K562 (cell line): ENCODE measurements around the gene GPR119. TPM values are rescaled to one million over a fixed set of nuclear protein-coding genes. Genes with fewer than 3 reads are reported as not detected.

Source experiments
- ATAC-seq: fragments of 200-7000 bp; cut with Tn5 transposase; 3 replicates; pipeline ENCODE4 v1.9.1; 2020; ENCODE audit warnings: moderate library complexity
- BruUV-seq: library from RNA; stranded (reverse); fragments of 400-500 nt; replicated peaks from 2 replicates; lab custom pipeline; 2021; lab: Mats Ljungman, UMichigan
- CTCF ChIA-PET: fragments of 300-600 bp; formaldehyde crosslinking; extraction: SDS; loops from one replicate; lab custom pipeline; 2021; ENCODE audit warnings: low intra/inter-chr PET ratio; lab: Yijun Ruan, JAX
- POLR2A ChIA-PET: fragments of 300-600, 350-650 bp; sonication (Branson Sonifier 250); formaldehyde crosslinking; extraction: SDS; loops from one replicate; lab custom pipeline; 2021; ENCODE audit warnings: antibody characterized with exemption, inconsistent platforms; lab: Yijun Ruan, JAX
- DNase-seq, 4 experiments: peaks; one replicate each; pipeline versions ENCODE4 v3.0.0 to v3.0.0-alpha.2; 2011 to 2018; ENCODE audit warnings: low spot score in 3 of 4, mixed read lengths in 3 of 4; ENCODE audit errors: extremely low read depth in 1 of 4
- FAIRE-seq: peaks from 2 replicates; lab custom pipeline; 2011; peaks lifted over from hg19 to GRCh38; lab: Jason Lieb, UNC
- H2AFZ ChIP-seq: 2 replicates; pipeline ENCODE4 v1.6.0; 2011; ENCODE audit warnings: low read depth, low read length, control low read depth, inconsistent platforms
- H3K27ac ChIP-seq: fragments of 200-600 bp; 3 replicates; pipeline ENCODE4 v1.8.0; 2011; ENCODE audit warnings: low read depth, mild to moderate bottlenecking, control low read depth, inconsistent platforms, low read length, moderate library complexity, mixed read lengths; ENCODE audit errors: extremely low read depth
- H3K27me3 ChIP-seq, 2 experiments: fragments of 300-600 bp in 1 of 2; 2 replicates in 1 of 2; 3 replicates in 1 of 2; pipeline versions ENCODE4 v1.6.0 to v1.8.0; 2011; ENCODE audit warnings: inconsistent platforms in 2 of 2, low read length in 2 of 2, mild to moderate bottlenecking in 1 of 2, mixed read lengths in 1 of 2, moderate library complexity in 1 of 2; ENCODE audit not compliant: control insufficient read depth in 2 of 2, insufficient read depth in 2 of 2
- H3K36me3 ChIP-seq: fragments of 300-600 bp; 3 replicates; pipeline ENCODE4 v1.8.0; 2011; ENCODE audit warnings: mild to moderate bottlenecking, low read length, inconsistent platforms; ENCODE audit not compliant: control insufficient read depth, insufficient read depth
- H3K4me1 ChIP-seq, 2 experiments: fragments of 200-600 bp in 1 of 2; replicated peaks in 1 of 2; 2 replicates in 1 of 2; 3 replicates in 1 of 2; pipeline versions ENCODE4 v1.5.1 to v1.8.0; 2011; ENCODE audit warnings: inconsistent platforms in 2 of 2, low read length in 2 of 2, mild to moderate bottlenecking in 1 of 2, mixed read lengths in 1 of 2, moderate library complexity in 1 of 2; ENCODE audit not compliant: control insufficient read depth in 2 of 2, insufficient read depth in 2 of 2
- H3K4me2 ChIP-seq: 2 replicates; pipeline ENCODE4 v1.6.1; 2011; ENCODE audit warnings: low read length, control low read depth, inconsistent platforms, mixed read lengths; ENCODE audit not compliant: insufficient read depth
- H3K4me3 ChIP-seq: fragments of 200-600 bp; sonication (generic), shearing (Covaris generic); 2 replicates; pipeline ENCODE4 v1.5.1; 2016; ENCODE audit warnings: control low read depth, inconsistent platforms
- H3K79me2 ChIP-seq: fragments of 200-600 bp; 3 replicates; pipeline ENCODE4 v1.8.0; 2011; ENCODE audit warnings: low read length, inconsistent platforms; ENCODE audit not compliant: control insufficient read depth, insufficient read depth
- H3K9ac ChIP-seq, 2 experiments: 2 replicates each; pipeline versions ENCODE4 v1.6.0 to v1.6.1; 2011; ENCODE audit warnings: low read depth in 2 of 2, low read length in 2 of 2, control low read depth in 1 of 2, inconsistent platforms in 1 of 2, mild to moderate bottlenecking in 1 of 2, mixed read lengths in 1 of 2; ENCODE audit not compliant: insufficient read depth in 1 of 2
- H3K9me1 ChIP-seq: one replicate; pipeline ENCODE4 v1.6.0; 2011; ENCODE audit warnings: inconsistent platforms, mild to moderate bottlenecking, low read length, moderate library complexity; ENCODE audit not compliant: control insufficient read depth, insufficient read depth
- H3K9me3 ChIP-seq: replicated peaks from 2 replicates; pipeline ENCODE4 v1.5.1; 2011; ENCODE audit warnings: low read depth, low read length, inconsistent platforms; ENCODE audit not compliant: control insufficient read depth, insufficient read depth
- H4K20me1 ChIP-seq: replicated peaks from 2 replicates; pipeline ENCODE4 v1.6.1; 2011; ENCODE audit warnings: low read length, inconsistent platforms, mixed read lengths; ENCODE audit not compliant: control insufficient read depth, insufficient read depth
- EGR1 ChIP-seq: fragments of 450-650 bp; conservative IDR thresholded peaks from 2 replicates; pipeline ENCODE4 v1.6.1; 2017; ENCODE audit warnings: mild to moderate bottlenecking
- FUS ChIP-seq: fragments of 200-400 bp; formaldehyde crosslinking; optimal IDR thresholded peaks from 2 replicates; pipeline ENCODE3; 2017; ENCODE audit warnings: low read depth, low read length
- MBD2 ChIP-seq: sonication (generic); IDR thresholded peaks from 2 replicates; pipeline ENCODE4 v1.6.1; 2016; ENCODE audit warnings: low read depth, borderline replicate concordance
- NFIX ChIP-seq: fragments of 250-450 bp; sonication (Bioruptor Pico); IDR thresholded peaks from 2 replicates; pipeline ENCODE4 v1.4.0; 2020; ENCODE audit warnings: low read depth, mild to moderate bottlenecking, moderate library complexity
- POLR2AphosphoS5 ChIP-seq: IDR thresholded peaks from 2 replicates; pipeline ENCODE4 v1.6.1; 2011; ENCODE audit warnings: mild to moderate bottlenecking, low read depth, low read length, moderate library complexity; ENCODE audit not compliant: control insufficient read depth, insufficient read depth
- SRSF7 ChIP-seq: fragments of 200-400 bp; formaldehyde crosslinking; optimal IDR thresholded peaks from 2 replicates; pipeline ENCODE3; 2017; ENCODE audit warnings: mild to moderate bottlenecking, low read depth, low read length
- STAG1 ChIP-seq: sonication (generic); formaldehyde crosslinking; IDR thresholded peaks from 2 replicates; pipeline ENCODE4 v1.5.0; 2020; ENCODE audit warnings: missing genetic modification reagents, borderline replicate concordance
- WGBS: fragments of 100-300 bp; shearing (Covaris generic); methylation state at CpG from one replicate; pipeline ENCODE4 v1.1.6; 2016; ENCODE audit warnings: low coverage, mixed read lengths; ENCODE audit not compliant: insufficient coverage; ENCODE audit errors: missing lambda C conversion rate; 5-methylcytosine and 5-hydroxymethylcytosine counted together
- in situ Hi-C: fragments of 300-500 bp; cut with MboI; formaldehyde crosslinking; loops from 4 replicates; pipeline ENCODE4 v1.15.0; 2018; ENCODE audit warnings: inconsistent platforms, mixed read lengths
- intact Hi-C: fragments of 100-400 bp; cut with micrococcal nuclease; formaldehyde crosslinking; loops from 2 replicates; pipeline ENCODE4 v1.14.2; 2022
- polyA plus RNA-seq, 8 experiments: library from polyadenylated mRNA; depleted of rRNA in 4 of 8; stranded (reverse) in 5 of 8; unstranded in 3 of 8; fragments of >200 nt; fragmentation: Nextera tagmentation in 2 of 8; fragmentation: Illumina TruSeq in 1 of 8; extraction: Ambion mirVana in 2 of 8; extraction: Trizol in 1 of 8; gene quantifications; 2 replicates each; pipeline versions ENCODE4 v1.2.1 to v1.2.3, GENCODE V29; 2011 to 2014; ENCODE audit warnings: inconsistent platforms in 1 of 8, missing spikeins in 1 of 8
- total RNA-seq, 7 experiments: library from RNA; depleted of rRNA in 6 of 7; stranded (reverse); fragments of >200 nt in 6 of 7; fragmentation: Illumina TruSeq in 2 of 7; extraction: Trizol in 2 of 7; gene quantifications; 2 replicates each; pipeline versions ENCODE4 v1.2.1 to v1.2.3, GENCODE V29; 2011 to 2021; ENCODE audit warnings: low replicate concordance in 1 of 7
- TF ChIP-seq, protein P1 (sequence below): fragments of 250-450 bp; sonication (Bioruptor Pico); IDR thresholded peaks from 2 replicates; pipeline ENCODE4 v1.5.0; 2021; ENCODE audit warnings: mild to moderate bottlenecking, moderate library complexity
- TF ChIP-seq, protein P2 (sequence below): fragments of 450-650 bp; IDR thresholded peaks from 2 replicates; pipeline ENCODE4 v1.6.1; 2018; ENCODE audit not compliant: partially characterized antibody
- TF ChIP-seq, protein P3 (sequence below): fragments of 250-450 bp; sonication (Bioruptor Pico); IDR thresholded peaks from 2 replicates; pipeline ENCODE4 v1.8.0; 2022; ENCODE audit warnings: inconsistent platforms, mild to moderate bottlenecking, moderate library complexity, borderline replicate concordance

GPR119 gene
- total and polyA plus RNA-seq, 9 of the 15 experiments (the other 6 are each of a cell fraction or from before 2014, with no cell fraction given) = not detected

DNA sequence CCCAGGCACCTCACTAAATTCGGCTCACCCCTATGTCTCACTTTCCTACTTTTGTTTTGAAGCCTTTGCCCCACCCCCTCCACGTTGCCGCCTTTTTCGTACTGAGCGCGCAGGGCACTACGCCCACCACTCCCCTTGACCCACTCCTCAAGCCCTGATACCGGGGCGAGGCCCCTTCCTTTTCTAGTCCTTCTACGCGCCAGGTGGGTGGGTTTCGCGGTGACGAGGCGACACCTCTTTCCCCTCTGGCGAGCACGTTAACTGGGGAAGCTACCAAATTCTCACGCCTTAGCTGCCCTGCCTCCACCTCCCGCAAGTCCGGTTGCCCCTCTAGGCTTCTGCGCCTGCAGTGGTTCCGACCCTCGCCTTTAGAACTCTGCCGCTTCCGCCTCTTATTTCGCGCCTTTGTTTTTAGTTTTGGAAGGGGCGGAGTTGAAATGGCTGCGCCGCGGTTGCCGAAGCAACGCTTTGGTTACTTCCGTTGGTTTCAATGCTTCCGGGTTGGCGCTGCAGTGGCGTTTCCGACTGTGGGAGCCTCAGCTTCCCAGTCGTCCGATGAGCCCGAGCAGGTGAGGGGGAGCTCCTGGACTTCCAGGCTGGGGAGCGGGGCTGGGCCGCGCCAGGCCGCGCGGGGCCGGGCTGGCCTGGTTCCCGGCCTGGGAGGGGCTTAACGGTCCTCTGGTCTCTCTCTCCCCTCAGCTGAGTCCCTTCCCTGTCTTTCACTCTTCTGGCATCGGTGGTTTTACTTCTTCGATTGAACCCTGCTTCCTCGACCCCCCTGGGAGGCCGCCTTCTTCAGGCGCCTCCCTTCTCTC, 45.9 kb downstream of the GPR119 start, which contains the start of gene SLC25A14:
Gene SLC25A14 (plus strand): TSS at position 512 of the 815 bp plus-strand sequence. CDS start 360 bp downstream, outside the sequence.
- peak within 1 kb of the TSS; percentile 93 for H3K4me2 ChIP-seq
- H3K27ac ChIP-seq = peak within 1 kb of the TSS; percentile 91
- FAIRE-seq (peak; percentile 95), ATAC-seq (peak; percentile 96), DNase-seq (peak; percentile 62 to 90 (median 70))
- peak within 1 kb of the TSS; percentile 95 to 98 for H3K9ac ChIP-seq
- H3K4me1 ChIP-seq = peaks cover 5 to 11% of the 10 kb centered on the region in 2 experiments; a peak in 3 of 5 replicates
- no peaks in the 10 kb centered on the region for H3K79me2 ChIP-seq
- peak within 1 kb of the TSS; percentile 96 for H2AFZ ChIP-seq
- H3K27me3 ChIP-seq = no peaks in the 10 kb centered on the region
- H3K36me3 ChIP-seq = no peaks in the 10 kb centered on the region
- ChIA-PET POLR2A (interaction anchor here (0.6 to 1.0 kb wide), 9 partner anchors 9 to 1425 kb away, joined by 3 to 5 read pairs (median 3); no protein-coding TSS in a partner anchor), CTCF (no interaction called here)
- H3K9me3 ChIP-seq = no peaks in the 10 kb centered on the region
- TSS peak; percentile 98 for BruUV-seq
- under 1% methylated on average over 39 of the region's 55 CpGs for whole genome bisulfite sequencing
- no peaks in the 10 kb centered on the region for H4K20me1 ChIP-seq
- intact Hi-C loops = no loop called here
- H3K4me3 ChIP-seq = peak within 1 kb of the TSS; percentile 90
- in situ Hi-C loops = no loop called here
- no peaks in the 10 kb centered on the region for H3K9me1 ChIP-seq
- no peak for TF ChIP-seq FUS
- TF ChIP-seq, protein P1, sequence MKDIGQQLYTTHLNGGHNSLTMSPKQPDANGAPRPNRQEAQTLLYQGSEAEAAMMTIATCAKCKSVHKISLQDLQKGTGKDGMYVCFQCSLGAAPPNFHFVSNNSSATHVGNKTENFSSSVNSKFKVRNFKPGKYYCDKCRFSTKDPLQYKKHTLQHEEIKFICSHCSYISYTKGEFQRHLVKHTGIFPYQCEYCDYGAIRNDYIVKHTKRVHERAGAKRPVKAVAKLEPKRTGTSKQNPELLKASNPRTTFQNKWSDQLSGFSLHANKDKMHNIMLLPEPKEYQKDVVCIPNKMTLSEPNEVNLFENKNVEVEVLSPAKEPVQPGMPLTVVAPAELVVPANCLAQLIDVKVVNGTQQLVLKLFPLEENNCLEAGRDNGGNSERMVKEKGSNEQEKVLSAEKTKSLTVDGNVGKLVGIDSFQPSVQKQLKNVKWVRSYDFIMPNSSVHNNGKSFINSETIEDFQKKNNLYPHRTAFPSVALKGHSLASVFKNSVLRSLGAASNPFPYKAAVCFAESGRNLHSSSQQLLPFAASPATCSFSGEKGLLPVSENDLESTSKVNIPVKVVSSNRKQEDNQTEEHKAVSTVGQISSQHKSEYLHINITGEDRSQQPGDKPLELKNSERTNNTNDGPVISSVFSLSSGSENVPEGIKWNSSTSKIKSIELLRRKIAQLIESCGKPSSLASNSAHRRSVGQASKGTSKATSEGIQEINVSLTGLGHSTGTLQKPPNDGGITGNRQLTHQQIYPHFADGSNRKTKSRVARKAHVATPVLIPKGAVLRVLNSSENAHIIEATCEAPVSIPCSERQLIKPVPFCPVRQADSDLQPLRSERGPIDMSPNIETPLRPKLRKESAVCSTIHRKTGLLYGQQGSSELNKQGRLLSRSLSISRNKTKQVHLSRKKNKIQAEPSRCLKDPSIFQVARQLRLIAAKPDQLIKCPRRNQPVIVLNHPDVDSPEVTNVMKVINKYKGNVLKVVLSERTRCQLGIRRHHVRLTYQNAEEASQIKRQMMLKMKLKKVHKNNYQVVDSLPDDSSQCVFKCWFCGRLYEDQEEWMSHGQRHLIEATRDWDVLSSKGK (CRISPR knock-in tag) = no peak
- TF ChIP-seq SRSF7 = no peak
- peak; percentile 41; the same call in 1 of the 2 replicates for TF ChIP-seq MBD2
- peak; percentile 34 for TF ChIP-seq EGR1
- TF ChIP-seq STAG1 (CRISPR knock-in tag) = no peak
- TF ChIP-seq POLR2AphosphoS5 = peak; percentile 65
- TF ChIP-seq NFIX (CRISPR knock-in tag) = no peak
- TF ChIP-seq, protein P2, sequence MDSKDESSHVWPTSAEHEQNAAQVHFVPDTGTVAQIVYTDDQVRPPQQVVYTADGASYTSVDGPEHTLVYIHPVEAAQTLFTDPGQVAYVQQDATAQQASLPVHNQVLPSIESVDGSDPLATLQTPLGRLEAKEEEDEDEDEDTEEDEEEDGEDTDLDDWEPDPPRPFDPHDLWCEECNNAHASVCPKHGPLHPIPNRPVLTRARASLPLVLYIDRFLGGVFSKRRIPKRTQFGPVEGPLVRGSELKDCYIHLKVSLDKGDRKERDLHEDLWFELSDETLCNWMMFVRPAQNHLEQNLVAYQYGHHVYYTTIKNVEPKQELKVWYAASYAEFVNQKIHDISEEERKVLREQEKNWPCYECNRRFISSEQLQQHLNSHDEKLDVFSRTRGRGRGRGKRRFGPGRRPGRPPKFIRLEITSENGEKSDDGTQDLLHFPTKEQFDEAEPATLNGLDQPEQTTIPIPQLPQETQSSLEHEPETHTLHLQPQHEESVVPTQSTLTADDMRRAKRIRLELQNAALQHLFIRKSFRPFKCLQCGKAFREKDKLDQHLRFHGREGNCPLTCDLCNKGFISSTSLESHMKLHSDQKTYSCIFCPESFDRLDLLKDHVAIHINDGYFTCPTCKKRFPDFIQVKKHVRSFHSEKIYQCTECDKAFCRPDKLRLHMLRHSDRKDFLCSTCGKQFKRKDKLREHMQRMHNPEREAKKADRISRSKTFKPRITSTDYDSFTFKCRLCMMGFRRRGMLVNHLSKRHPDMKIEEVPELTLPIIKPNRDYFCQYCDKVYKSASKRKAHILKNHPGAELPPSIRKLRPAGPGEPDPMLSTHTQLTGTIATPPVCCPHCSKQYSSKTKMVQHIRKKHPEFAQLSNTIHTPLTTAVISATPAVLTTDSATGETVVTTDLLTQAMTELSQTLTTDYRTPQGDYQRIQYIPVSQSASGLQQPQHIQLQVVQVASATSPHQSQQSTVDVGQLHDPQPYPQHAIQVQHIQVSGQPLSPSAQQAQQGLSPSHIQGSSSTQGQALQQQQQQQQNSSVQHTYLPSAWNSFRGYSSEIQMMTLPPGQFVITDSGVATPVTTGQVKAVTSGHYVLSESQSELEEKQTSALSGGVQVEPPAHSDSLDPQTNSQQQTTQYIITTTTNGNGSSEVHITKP = peak; percentile 34
- TF ChIP-seq, protein P3, sequence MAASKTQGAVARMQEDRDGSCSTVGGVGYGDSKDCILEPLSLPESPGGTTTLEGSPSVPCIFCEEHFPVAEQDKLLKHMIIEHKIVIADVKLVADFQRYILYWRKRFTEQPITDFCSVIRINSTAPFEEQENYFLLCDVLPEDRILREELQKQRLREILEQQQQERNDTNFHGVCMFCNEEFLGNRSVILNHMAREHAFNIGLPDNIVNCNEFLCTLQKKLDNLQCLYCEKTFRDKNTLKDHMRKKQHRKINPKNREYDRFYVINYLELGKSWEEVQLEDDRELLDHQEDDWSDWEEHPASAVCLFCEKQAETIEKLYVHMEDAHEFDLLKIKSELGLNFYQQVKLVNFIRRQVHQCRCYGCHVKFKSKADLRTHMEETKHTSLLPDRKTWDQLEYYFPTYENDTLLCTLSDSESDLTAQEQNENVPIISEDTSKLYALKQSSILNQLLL (CRISPR knock-in tag) = no peak
